GM18499 (cell line): ENCODE results near the gene CPNE9.

Source experiments
- ATAC-seq: cut with Tn5 transposase; IDR thresholded peaks from one replicate; pipeline ENCODE4 v1.9.1; 2021; ENCODE audit warnings: moderate number of reproducible peaks; ENCODE audit not compliant: insufficient read depth, unreplicated experiment

CPNE9 gene

DNA sequence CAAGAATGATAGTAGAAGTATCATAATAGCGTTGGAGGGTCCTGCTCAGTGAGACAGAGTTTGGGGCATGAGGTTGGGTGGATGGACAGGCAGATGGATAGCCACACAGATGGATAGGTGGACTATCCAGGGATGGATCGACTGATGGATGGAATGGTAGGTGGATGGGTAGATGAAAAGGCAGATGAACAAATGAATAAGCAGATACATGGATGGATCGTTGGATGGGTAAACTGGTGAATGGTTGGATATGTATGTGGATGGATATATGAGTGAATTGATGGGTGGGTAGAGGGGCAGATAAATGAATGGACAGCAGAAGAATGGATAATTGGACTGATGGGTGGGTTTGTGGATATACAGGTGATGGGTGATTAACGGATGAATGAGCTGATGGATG lies 9.5 kb downstream of the CPNE9 start:
- no peak for ATAC-seq

- ATAC-seq = no peak
These were observed 11.5 kb downstream of the CPNE9 start for GRCh38 chr3:9715136-9715535.

DNA sequence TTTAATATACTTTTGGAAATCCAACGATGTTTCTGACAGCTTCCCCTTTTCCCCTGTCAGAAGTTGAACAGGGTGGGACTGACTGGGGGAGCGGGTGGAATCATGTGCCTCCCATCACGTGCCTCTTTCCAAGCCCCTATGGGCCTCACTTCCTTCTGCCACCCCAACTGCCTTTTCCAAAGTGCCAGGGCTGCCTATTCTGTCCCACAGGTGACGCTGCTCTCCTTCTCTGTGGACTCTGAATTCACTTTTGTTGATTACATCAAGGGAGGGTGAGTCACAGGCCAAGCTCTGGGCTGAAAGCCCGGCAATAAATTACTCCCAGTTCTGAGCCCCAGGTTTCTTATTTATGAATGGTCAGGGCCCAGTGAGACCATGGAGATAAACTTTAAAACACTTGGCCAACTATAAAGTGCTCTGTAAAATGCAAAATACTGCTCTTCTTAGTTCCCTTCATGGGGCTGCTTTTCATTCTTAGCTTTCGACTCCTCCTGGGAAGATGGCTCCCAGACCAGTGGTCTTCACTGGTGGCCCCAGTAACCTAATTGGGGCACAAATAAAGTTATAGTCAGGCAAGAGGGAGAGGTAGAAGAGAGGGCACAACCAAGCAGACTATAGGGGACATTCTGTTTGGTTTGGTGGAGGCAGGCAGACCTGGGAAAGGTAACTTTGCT lies 12.3 kb downstream of the CPNE9 start:
- no peak for ATAC-seq

- no peak for ATAC-seq
These were observed 13.3 kb downstream of the CPNE9 start for GRCh38 chr3:9716801-9717555.

- ATAC-seq = no peak
These were observed 13.9 kb downstream of the CPNE9 start for GRCh38 chr3:9717563-9717962.

GRCh38 chr3:9718118-9718517 lies 14.5 kb downstream of the CPNE9 start:
- no peak for ATAC-seq

DNA sequence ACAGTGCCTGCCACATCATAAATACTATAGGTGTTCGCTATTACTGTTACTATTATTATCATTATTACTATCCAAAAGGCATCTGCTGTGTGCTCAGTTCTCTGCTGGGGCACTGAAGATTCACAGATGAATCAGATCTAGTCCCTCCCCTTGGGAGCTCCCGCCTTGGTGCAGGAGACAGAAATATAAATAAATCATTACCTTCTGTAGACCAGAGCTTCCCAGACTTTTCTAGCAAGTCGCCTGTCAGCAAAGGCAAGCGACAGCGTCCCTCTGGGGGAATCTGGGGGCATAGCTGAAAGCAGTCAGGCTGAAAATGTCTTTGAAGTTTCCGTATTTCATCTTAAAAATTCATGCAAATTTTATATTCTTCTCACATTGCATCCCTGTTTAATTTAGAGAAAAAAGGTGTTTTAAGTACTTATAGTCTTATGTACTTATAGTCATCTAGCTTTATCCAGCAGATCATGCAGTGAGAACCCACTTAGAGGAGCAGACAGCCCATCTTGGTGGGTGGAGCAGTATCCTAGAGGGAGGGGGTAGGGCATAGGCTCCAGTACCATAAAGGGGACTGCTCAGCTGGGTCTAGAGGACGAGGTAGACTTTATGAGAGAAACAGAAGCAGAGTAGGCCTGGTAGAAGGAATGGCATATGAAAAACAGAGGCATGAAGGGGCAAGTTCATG lies 17.5 kb downstream of the CPNE9 start:
- no peak for ATAC-seq

DNA sequence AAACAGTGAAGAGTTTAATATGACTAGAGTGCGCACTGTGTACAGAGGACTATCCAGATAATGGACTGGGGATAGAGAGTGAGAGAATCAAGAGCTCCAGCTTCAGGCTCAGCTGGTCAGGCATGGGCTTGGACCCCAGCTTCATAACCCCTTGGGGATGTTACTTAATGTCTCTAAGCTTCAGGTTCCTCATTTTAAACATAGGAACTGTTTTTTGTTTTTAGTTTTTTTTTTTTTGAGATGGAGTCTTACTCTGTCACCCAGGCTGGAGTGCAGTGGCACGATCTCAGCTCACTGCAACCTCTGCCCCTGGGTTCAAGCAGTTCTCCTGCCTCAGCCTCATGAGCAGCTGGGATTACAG lies 18.0 kb downstream of the CPNE9 start:
- no peak for ATAC-seq

DNA sequence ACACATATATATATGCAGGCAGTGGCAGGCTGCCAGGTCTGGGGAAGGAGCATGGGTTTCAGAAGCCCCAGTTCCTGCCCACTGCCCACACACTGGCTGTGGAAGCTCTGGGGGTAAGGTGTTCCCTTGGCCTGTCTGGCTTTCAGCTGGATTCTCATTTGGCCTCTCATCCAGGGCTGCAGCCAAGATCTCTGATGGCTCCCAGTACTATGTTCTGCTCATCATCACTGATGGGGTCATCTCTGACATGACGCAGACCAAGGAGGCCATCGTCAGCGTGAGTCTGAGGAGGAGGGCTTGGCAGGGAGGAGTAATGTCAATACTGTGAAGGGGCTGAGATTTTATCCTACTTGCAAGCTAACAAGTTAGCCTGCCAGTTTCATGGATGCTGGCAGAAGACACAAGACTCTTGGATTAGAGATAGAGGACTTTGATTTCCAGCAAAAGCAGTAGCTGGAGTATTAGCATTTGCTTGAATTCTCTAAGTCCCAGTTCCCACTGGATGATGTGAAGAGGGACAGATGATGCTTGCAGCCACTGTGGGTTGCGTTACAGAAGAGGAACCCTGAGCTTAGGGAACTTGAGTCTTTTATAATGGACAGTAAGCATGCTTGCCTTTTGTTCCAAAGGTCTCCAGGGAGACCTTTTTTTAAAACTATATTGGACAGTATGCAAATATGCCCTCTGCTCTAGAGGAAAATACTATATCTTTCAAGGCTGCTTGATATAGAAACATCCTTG lies 22.3 kb downstream of the CPNE9 start:
- ATAC-seq = no peak

DNA sequence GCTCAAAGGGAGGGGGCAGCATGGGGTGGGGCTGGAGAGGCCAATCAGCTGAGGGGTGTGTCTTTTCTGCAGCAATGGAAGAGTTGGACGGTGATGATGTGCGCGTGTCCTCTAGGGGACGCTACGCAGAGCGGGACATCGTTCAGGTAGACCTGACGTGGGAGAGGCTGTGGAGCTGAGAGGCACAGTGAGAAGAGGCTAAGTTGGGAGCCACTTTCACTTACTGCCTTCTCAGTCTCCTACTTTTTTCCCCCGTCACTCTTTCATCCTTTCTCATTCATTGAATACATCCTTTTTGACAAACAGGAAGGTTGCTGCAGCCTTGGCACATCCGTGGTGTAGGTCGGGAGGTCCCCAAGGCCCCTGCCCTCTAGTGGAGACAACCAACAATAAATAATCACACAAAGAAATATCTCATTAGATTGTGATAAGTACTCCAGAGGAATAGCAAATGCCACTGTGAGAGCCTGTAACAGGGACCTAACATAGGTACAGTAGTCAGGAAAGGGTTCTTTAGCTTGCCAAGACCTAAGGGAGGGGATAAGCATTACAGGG lies 23.5 kb downstream of the CPNE9 start:
- ATAC-seq = no peak

DNA sequence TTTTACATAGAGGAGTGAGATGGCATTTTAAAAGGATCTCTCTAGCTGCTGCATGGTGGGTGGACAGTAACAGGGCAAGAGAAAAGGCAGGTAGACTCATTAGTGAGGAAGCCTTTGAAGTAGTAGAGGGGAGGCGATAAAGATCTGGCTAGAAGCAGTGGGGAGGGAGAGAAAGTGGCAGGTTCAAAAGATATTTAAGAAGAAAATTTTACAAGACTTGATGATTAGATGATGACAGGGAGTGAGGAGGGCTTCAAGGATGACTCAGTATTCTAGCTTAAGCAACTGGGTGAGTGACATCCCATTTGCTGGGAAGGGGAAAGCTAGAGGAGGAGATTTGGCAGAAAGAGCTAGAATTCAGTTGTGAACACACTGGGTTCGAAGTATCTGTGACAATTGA lies 24.1 kb downstream of the CPNE9 start:
- ATAC-seq = no peak

- no peak for ATAC-seq
These were observed 25.8 kb downstream of the CPNE9 start for GRCh38 chr3:9729419-9729818.

DNA sequence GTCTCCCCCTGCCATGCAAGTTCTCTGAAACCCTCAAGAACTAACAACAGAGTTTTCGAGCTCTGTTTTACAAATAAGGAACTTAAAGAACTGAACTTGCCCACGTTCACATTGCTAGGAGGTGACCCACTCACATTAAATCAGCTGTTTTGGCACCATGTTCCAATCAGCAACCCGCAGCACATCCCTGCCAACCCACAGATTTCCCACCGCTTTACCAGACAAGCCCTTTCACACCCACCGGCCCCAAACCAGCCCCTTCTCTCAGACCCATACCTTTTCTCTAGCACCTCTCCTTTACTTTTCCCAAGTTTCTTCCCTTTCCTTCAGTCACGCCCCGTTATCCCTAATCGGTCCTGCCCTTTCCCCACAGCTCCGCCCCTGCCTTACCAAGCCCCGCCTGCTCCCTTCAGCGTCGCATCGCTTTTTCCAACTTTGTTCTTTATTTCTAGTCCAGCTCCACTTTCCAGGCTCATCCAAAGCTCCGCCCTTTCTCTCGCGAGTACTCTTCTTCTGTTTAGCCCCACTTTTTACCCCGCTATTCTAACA lies 27.1 kb downstream of the CPNE9 start:
- ATAC-seq = peak; percentile 35

DNA sequence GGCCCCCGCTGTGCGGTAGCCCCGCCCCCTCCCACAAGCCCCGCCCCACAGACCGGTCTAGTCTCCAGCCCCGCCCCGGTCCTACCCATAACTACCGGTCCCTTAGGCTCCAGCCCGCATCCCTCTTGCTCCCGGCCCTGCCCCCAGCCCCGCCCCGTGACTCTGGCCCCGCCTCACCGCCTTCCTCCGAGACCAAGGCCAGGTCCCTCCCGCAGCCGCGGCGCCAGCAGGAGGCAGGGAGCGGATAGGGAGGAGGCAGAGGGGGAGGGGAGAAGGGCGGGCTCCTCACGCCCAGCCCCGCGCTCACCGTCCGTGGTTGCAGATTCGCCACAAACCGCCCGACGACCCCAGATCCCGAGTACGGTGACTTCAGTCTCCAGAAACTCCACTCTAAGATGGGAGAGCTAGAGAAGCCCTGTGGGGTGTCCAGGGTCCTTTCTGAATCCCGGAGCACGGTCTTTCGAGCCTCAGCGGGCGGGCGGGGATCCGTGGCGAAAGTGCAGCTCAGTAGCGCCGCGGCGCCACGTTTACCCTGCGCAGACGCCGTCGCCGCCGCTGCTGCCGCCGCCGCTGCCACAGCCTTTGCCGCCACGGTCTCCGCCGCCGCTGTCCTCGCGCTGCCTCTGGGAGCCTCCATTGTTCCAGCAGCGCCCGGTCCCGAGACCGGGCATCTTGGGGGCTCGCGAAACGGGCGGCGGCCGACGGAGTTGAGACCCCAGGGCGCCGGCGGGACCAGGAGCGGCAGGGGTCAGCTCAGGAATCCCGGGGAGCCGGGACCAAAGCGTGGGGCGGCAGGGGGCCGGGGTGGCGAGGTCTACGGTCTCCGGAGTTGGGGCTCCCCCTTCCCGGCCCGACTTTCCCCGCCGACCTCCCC lies 27.8 kb downstream of the CPNE9 start, which contains the start of gene BRPF1:
TSS of gene BRPF1 (plus strand) at position 530 of the 874 bp plus-strand sequence. CDS start 2,406 bp downstream, outside the sequence.
- ATAC-seq = peak; percentile 73

GRCh38 chr3:9732080-9732739 lies 28.6 kb downstream of the CPNE9 start:
- ATAC-seq = no peak

DNA sequence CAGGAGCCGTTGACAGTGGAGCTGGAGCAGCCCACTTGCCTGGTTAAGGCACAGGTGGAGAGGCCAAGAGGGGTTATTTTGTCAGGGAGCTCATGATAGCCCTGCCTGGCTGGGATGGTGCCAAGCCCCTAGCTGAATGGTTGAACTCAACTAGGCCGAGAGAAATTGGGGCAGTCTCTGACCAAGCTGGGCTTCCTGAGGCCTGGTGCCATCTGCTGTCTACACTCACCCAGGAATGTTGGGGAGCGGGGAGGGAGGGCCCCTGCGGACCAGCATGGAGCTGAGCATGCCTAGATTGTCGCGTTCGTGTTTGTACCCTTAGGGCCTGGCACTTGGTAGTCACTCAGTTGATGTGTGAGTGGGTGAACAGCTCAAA lies 29.1 kb downstream of the CPNE9 start:
- ATAC-seq = no peak

- no peak for ATAC-seq
These were observed 33.2 kb downstream of the CPNE9 start for GRCh38 chr3:9736831-9737230.

- ATAC-seq = no peak
These were observed 35.5 kb downstream of the CPNE9 start for GRCh38 chr3:9739181-9739580.

DNA sequence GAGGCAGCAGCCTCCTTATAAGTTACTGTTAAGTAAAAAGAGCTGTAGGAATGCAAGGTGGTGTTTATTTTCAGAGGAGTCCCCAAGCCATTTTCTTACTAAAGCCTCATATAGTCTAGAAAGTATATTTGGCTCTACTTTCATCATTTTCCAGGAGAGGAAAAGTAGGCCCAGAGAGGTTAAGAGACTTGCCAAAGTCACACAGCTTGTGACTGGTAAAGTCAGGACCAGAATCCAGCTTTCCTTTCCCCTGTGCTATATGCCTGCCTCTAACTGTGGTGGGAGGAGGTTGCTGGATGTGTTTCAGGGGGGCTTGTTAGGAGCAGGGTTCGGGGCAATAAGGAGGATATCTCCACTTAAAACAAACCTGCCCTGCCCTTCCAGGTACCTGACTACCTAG lies 38.9 kb downstream of the CPNE9 start:
- ATAC-seq = no peak
